ENCODE results near the gene DNAH17.

DNAH17 gene

GRCh38 chr17:78567991-78568390 lies 9.2 kb downstream of the DNAH17 start:
- Histone ChIP-seq H3K4me3 (no peak overlapping the region), H3K27ac (no peak overlapping the region)
- TF ChIP-seq, protein P1, sequence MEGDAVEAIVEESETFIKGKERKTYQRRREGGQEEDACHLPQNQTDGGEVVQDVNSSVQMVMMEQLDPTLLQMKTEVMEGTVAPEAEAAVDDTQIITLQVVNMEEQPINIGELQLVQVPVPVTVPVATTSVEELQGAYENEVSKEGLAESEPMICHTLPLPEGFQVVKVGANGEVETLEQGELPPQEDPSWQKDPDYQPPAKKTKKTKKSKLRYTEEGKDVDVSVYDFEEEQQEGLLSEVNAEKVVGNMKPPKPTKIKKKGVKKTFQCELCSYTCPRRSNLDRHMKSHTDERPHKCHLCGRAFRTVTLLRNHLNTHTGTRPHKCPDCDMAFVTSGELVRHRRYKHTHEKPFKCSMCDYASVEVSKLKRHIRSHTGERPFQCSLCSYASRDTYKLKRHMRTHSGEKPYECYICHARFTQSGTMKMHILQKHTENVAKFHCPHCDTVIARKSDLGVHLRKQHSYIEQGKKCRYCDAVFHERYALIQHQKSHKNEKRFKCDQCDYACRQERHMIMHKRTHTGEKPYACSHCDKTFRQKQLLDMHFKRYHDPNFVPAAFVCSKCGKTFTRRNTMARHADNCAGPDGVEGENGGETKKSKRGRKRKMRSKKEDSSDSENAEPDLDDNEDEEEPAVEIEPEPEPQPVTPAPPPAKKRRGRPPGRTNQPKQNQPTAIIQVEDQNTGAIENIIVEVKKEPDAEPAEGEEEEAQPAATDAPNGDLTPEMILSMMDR (IDR thresholded peaks at IDR 0.05), result no peak
- DNase-seq (ENCODE audit: low spot score), result no peak

DNA sequence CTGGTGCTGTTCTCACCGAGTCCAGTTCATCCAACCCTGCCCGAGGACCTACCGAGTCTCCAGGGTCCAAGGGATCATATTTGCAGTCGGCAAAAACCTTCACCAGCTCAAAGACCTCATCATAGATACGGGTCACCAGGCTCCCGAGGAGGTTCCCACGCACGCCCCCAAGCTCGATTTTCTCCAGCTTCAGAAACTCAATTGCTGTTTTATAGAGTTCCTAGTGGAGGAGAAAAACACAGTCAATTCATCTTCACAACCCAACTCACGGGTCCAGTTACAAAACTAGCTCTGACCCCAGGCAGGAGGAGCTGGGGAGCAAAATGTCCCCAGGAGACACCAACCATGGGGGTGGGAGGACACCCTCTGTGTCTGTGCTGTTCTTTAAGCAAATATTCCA lies 10.2 kb downstream of the DNAH17 start:
- Histone ChIP-seq H3K27ac (no peak overlapping the region), H3K4me3 (no peak overlapping the region)
- DNase-seq (ENCODE audit: low spot score), result no peak
- TF ChIP-seq, protein P1 (IDR thresholded peaks at IDR 0.05), result no peak

DNA sequence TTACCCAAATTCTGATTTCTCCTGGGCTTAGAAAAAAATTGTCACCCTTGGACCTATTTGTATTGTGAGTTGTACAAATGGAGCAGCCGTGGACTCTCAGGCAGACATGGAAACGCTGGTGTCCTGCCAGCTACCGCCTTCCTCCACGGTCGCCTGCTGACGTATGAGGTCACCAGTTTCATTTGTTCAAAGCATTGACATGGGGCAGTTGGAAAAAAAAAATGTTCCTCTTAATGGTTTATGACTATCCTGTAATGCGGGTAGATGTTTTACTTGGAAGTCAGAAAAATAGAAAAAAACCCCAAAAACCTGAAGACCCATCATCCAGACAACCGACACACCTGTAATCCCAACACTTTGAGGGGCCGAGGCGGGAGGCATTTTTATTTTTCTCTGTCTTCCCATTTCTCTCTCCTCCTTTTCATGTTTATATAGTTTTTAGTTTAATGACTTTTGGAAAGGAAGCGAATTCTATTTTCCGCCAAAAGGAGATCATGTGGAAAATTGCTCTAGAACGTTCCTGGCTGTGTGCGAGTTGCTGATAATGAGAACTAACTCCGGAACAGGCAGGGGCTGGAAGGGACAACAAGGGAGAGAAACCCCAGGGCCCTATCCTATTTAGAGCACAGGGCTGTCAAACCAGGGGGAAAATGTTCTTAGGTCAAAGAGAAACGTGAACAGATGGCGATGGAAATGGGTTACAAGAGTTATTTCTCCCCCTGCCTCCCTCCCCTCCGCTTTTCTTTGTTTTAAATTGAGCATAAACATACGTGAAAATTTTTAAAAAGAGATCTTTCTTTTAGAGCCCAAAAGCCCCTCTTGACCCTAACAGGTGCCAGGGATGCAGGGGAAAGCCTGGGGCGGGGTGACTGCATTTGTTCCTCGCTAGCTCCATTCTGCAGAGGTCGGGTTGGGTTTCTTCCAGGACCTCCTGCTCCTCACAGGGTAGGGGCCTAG lies 13.7 kb downstream of the DNAH17 start:
- no peak overlapping the region for H3K4me3 ChIP-seq
- TF ChIP-seq, protein P1 (IDR thresholded peaks at IDR 0.05), result no peak
- no peak overlapping the region for H3K27ac ChIP-seq
- no peak for DNase-seq (ENCODE audit: low spot score)

- Histone ChIP-seq H3K4me3 (no peak overlapping the region), H3K27ac (no peak overlapping the region)
- no peak for DNase-seq (ENCODE audit: low spot score)
- TF ChIP-seq, protein P1 (IDR thresholded peaks at IDR 0.05), result no peak
Observed at GRCh38 chr17:78562734-78563133, 14.5 kb downstream of the DNAH17 start.

DNA sequence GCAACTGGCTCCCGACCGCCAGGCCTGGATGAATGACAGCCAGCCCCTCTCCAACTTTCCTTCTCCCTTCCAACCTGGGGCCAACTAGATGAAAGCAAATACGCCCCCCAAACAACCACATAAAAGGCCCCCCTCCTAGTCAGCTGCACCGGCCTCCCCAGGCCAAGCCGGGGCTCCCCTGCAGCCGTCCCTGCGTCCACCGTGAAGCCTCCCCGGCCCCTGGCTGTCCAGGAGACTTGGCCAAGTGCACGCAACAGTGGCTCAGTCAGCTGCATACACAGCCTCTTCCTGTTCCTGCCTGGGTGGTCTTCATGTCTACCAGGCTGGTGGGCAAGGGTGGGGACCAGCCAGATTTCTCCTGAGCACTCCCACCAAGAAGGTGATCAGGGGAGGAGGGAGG lies 16.0 kb downstream of the DNAH17 start:
- H3K27ac ChIP-seq, result no peak overlapping the region
- no peak overlapping the region for H3K4me3 ChIP-seq
- TF ChIP-seq, protein P1 (IDR thresholded peaks at IDR 0.05), result no peak
- no peak for DNase-seq (ENCODE audit: low spot score)

- TF ChIP-seq, protein P1 (IDR thresholded peaks at IDR 0.05), result no peak
- Histone ChIP-seq H3K4me3 (no peak overlapping the region), H3K27ac (no peak overlapping the region)
- DNase-seq (ENCODE audit: low spot score), result no peak
Observed at GRCh38 chr17:78560731-78561130, 16.5 kb downstream of the DNAH17 start.
